WTC11 (cell line): ENCODE results near the gene GRIK2. TPM values are rescaled to one million over a fixed set of nuclear protein-coding genes. Genes with fewer than 3 reads are reported as not detected.

Source experiments
- ATAC-seq: fragments of 200-7000 bp; cut with Tn5 transposase; 2 replicates; pipeline ENCODE4 v1.10.0; 2021; ENCODE audit warnings: mild to moderate bottlenecking, moderate library complexity
- CTCF ChIA-PET: fragments of 300-600 bp; sonication (Branson Sonifier 250); formaldehyde crosslinking; loops from one replicate; lab custom pipeline; 2021; ENCODE audit warnings: antibody characterized with exemption; lab: Charles Lee
- POLR2A ChIA-PET: fragments of 350-600 bp; sonication (Branson Sonifier 250); formaldehyde crosslinking; loops from one replicate; lab custom pipeline; 2021; ENCODE audit warnings: antibody characterized with exemption; lab: Charles Lee
- DNase-seq: peaks from one replicate; pipeline ENCODE4 v3.0.0; 2021; ENCODE audit warnings: low spot score
- H3K27ac Mint-ChIP-seq: 2 replicates; pipeline ENCODE4 v1.8.0; 2021; ENCODE audit warnings: mixed read lengths
- H3K27me3 Mint-ChIP-seq: 2 replicates; pipeline ENCODE4 v1.8.0; 2021; ENCODE audit warnings: low read depth, mild to moderate bottlenecking, moderate library complexity, mixed read lengths
- H3K36me3 Mint-ChIP-seq: 2 replicates; pipeline ENCODE4 v1.8.0; 2021; ENCODE audit warnings: mixed read lengths
- H3K4me1 Mint-ChIP-seq: 2 replicates; pipeline ENCODE4 v1.8.0; 2022; ENCODE audit warnings: mixed read lengths
- H3K4me3 Mint-ChIP-seq: 2 replicates; pipeline ENCODE4 v1.8.0; 2021; ENCODE audit warnings: mild to moderate bottlenecking, moderate library complexity, mixed read lengths
- H3K9me3 Mint-ChIP-seq: 2 replicates; pipeline ENCODE4 v1.8.0; 2021; ENCODE audit warnings: mixed read lengths
- ATF1 ChIP-seq: sonication (generic); formaldehyde crosslinking; IDR thresholded peaks from 2 replicates; pipeline ENCODE4 v1.8.1; 2023; ENCODE audit warnings: mild to moderate bottlenecking, moderate library complexity, missing genetic modification reagents
- ATF3 ChIP-seq: sonication (generic); formaldehyde crosslinking; conservative IDR thresholded peaks from 2 replicates; pipeline ENCODE4 v1.8.1; 2022; ENCODE audit warnings: mild to moderate bottlenecking, missing genetic modification reagents
- ATF6 ChIP-seq: sonication (generic); formaldehyde crosslinking; IDR thresholded peaks from 2 replicates; pipeline ENCODE4 v1.8.1; 2023; ENCODE audit warnings: mild to moderate bottlenecking, missing genetic modification reagents
- CBFB ChIP-seq: sonication (generic); formaldehyde crosslinking; IDR thresholded peaks from 2 replicates; pipeline ENCODE4 v1.8.1; 2022; ENCODE audit warnings: mild to moderate bottlenecking, low read depth, missing genetic modification reagents
- GABPB1 ChIP-seq: sonication (generic); formaldehyde crosslinking; IDR thresholded peaks from 2 replicates; pipeline ENCODE4 v1.8.1; 2023; ENCODE audit warnings: mild to moderate bottlenecking, missing genetic modification reagents
- GRHL2 ChIP-seq: fragments of 250-450 bp; sonication (Bioruptor Pico); IDR thresholded peaks from 2 replicates; pipeline ENCODE4 v1.8.0; 2022; ENCODE audit warnings: mild to moderate bottlenecking, moderate library complexity; ENCODE audit not compliant: insufficient replicate concordance, severe bottlenecking
- JUN ChIP-seq: sonication (generic); formaldehyde crosslinking; IDR thresholded peaks from 2 replicates; pipeline ENCODE4 v1.8.0; 2023; ENCODE audit warnings: mild to moderate bottlenecking, missing genetic modification reagents
- KAT7 ChIP-seq: sonication (generic); formaldehyde crosslinking; IDR thresholded peaks from 2 replicates; pipeline ENCODE4 v1.8.1; 2023; ENCODE audit warnings: missing genetic modification reagents, mild to moderate bottlenecking, borderline replicate concordance
- MAX ChIP-seq: sonication (generic); formaldehyde crosslinking; IDR thresholded peaks from 2 replicates; pipeline ENCODE4 v1.8.0; 2022; ENCODE audit warnings: mild to moderate bottlenecking, missing genetic modification reagents
- MYBL2 ChIP-seq: sonication (generic); formaldehyde crosslinking; IDR thresholded peaks from 2 replicates; pipeline ENCODE4 v1.8.1; 2023; ENCODE audit warnings: mild to moderate bottlenecking, moderate library complexity, missing genetic modification reagents
- NFYB ChIP-seq: sonication (generic); formaldehyde crosslinking; conservative IDR thresholded peaks from 2 replicates; pipeline ENCODE4 v1.8.0; 2022; ENCODE audit warnings: low read depth, missing genetic modification reagents
- SMAD4 ChIP-seq: sonication (generic); formaldehyde crosslinking; IDR thresholded peaks from 2 replicates; pipeline ENCODE4 v1.8.0; 2022; ENCODE audit warnings: mild to moderate bottlenecking, missing genetic modification reagents
- SOX15 ChIP-seq: fragments of 250-450 bp; sonication (Bioruptor Pico); IDR thresholded peaks from 2 replicates; pipeline ENCODE4 v1.9.0; 2021; ENCODE audit warnings: mild to moderate bottlenecking
- USF1 ChIP-seq: sonication (generic); formaldehyde crosslinking; IDR thresholded peaks from 2 replicates; pipeline ENCODE4 v1.8.0; 2022; ENCODE audit warnings: mild to moderate bottlenecking, missing genetic modification reagents
- USF2 ChIP-seq: sonication (generic); formaldehyde crosslinking; IDR thresholded peaks from 2 replicates; pipeline ENCODE4 v1.8.1; 2023; ENCODE audit warnings: mild to moderate bottlenecking, missing genetic modification reagents, moderate library complexity
- ZNF138 ChIP-seq: sonication (generic); formaldehyde crosslinking; conservative IDR thresholded peaks from 2 replicates; pipeline ENCODE4 v1.8.1; 2022; ENCODE audit warnings: mild to moderate bottlenecking, moderate library complexity, missing genetic modification reagents
- ZNF281 ChIP-seq: sonication (generic); formaldehyde crosslinking; IDR thresholded peaks from 2 replicates; pipeline ENCODE4 v1.8.0; 2023; ENCODE audit warnings: mild to moderate bottlenecking, missing genetic modification reagents
- ZNF416 ChIP-seq: fragments of 250-450 bp; sonication (Bioruptor Pico); IDR thresholded peaks from 2 replicates; pipeline ENCODE4 v1.9.0; 2021; ENCODE audit warnings: mild to moderate bottlenecking, inconsistent platforms
- total RNA-seq: library from RNA; stranded (reverse); gene quantifications from 3 replicates; pipeline ENCODE4 v1.2.3, GENCODE V29; 2021

GRIK2 gene
- total RNA-seq, 1 experiment from 2014 or later: 2.7 TPM

- ChIA-PET CTCF (no interaction called here), POLR2A (interaction anchor here (1.0 kb wide), 1 partner anchor 9 kb away, joined by 3 read pairs; no protein-coding TSS in a partner anchor)
- H3K36me3 Mint-ChIP-seq: peaks cover 17% of the 10 kb centered on the region
These were observed 275.1 kb downstream of the GRIK2 start for GRCh38 chr6:101668496-101669030.

GRCh38 chr6:101676187-101676586 lies 282.7 kb downstream of the GRIK2 start:
- TF ChIP-seq USF1 (CRISPR knock-in tag) (no peak), GABPB1 (CRISPR knock-in tag) (no peak), JUN (CRISPR knock-in tag) (no peak), ZNF281 (no peak)
- H3K36me3 Mint-ChIP-seq: no peaks in the 10 kb centered on the region
- H3K4me3 Mint-ChIP-seq: no peak overlapping the region
- H3K27ac Mint-ChIP-seq: no peak overlapping the region
- H3K9me3 Mint-ChIP-seq: peaks cover 5% of the 10 kb centered on the region; the same call in 1 of the 2 replicates
- ChIA-PET POLR2A (no interaction called here), CTCF (no interaction called here)
- no peaks in the 10 kb centered on the region for H3K27me3 Mint-ChIP-seq
- peaks cover 2% of the 10 kb centered on the region; the same call in 1 of the 2 replicates for H3K4me1 Mint-ChIP-seq
- no peak for ATAC-seq
- no peak for DNase-seq

More at GRCh38 chr6:101668496-101669030, 275.1 kb downstream of the GRIK2 start:
- TF ChIP-seq MYBL2 (CRISPR knock-in tag): no peak
- TF ChIP-seq ATF6: no peak
- TF ChIP-seq USF2 (CRISPR knock-in tag): no peak
- TF ChIP-seq ZNF416: no peak
- TF ChIP-seq KAT7 (CRISPR knock-in tag): no peak
- TF ChIP-seq MAX (CRISPR knock-in tag): no peak
- TF ChIP-seq ATF1: no peak
- TF ChIP-seq ATF3 (CRISPR knock-in tag): no peak
- TF ChIP-seq SMAD4: no peak
- no peak for TF ChIP-seq GABPB1 (CRISPR knock-in tag)
- no peak for TF ChIP-seq SOX15 (CRISPR knock-in tag)
- no peak for TF ChIP-seq GRHL2
- no peak for TF ChIP-seq CBFB (CRISPR knock-in tag)
- TF ChIP-seq NFYB (CRISPR knock-in tag): no peak
- no peak for TF ChIP-seq ZNF138 (CRISPR knock-in tag)
- peaks cover 24% of the 10 kb centered on the region for H3K9me3 Mint-ChIP-seq
- no peak overlapping the region for H3K4me3 Mint-ChIP-seq
- no peaks in the 10 kb centered on the region for H3K4me1 Mint-ChIP-seq
- H3K27me3 Mint-ChIP-seq: no peaks in the 10 kb centered on the region
- no peak for DNase-seq
- no peak for ATAC-seq
- H3K27ac Mint-ChIP-seq: no peak overlapping the region
